ENCODE measurements around the gene ELMO1. TPM values are rescaled to one million over a fixed set of nuclear protein-coding genes. Genes with fewer than 3 reads are reported as not detected.
A peak's percentile ranks its signal among the peaks of the same experiment; 100 is the strongest.

Gene ELMO1
- total RNA-seq, 1 donor from 2014 or later, result 60.1 TPM

GRCh38 chr7:37198906-37199485 is 249.7 kb downstream of the ELMO1 start:
- peak; percentile 85 to 86 for ATAC-seq
- intact Hi-C loops (cut with DNase I), result no loop called here

DNA sequence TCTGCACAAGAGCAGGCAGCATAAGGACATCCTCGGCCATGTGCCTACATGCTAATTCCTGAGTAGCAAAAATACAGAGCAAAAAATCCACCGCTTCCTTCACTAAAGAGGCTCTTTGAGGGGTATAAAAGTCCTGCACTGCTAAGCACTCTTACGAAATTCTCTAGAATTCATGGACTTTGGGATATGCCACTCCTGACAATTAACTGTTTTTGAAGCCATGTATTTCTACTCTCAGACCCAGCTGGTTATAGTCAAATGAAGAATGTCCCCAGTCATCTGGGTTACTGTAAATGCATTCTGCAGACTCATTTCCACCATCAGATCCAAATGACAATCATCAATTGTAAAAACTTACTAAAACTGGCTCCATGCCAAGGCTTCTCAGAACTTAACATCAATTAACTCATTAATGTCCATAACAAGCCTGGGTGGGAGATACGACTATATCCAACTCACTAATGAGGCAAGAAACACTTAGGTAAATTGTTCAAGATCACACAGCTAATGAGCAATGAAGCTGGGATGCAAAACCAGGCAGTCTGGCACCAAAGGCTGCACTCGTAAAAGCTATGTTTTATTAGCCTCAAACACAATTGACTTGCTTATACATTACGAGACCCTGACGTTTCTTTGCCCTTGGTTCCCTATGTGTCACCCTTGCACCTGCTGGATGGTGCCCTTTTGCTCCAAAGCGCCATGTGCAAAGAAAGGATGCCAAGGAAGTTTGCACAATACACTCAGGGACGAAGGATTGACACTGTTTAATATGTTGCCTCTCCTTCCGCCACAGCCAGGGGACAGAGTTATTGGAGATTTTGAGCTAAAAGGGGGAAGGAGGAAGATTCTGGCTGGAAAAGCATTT is 250.4 kb downstream of the ELMO1 start:
- Histone ChIP-seq H3K27ac (no peak overlapping the region), H3K4me1 (peaks cover 21% of the 10 kb centered on the region), H3K4me3 (no peak overlapping the region), H3K9me3 (no peaks in the 10 kb centered on the region), H3K36me3 (peaks cover 30% of the 10 kb centered on the region), H3K27me3 (ENCODE audit: low read depth) (no peaks in the 10 kb centered on the region)
- DNase-seq (no peak), ATAC-seq (no peak)
- intact Hi-C loops (cut with DNase I), result no loop called here
- no peak for TF ChIP-seq CTCF (IDR thresholded peaks at IDR 0.05)

More at GRCh38 chr7:37198906-37199485, 249.7 kb downstream of the ELMO1 start:
- Histone ChIP-seq H3K9me3 (no peaks in the 10 kb centered on the region), H3K4me3 (no peak overlapping the region), H3K27ac (no peak overlapping the region), H3K27me3 (ENCODE audit: low read depth) (no peaks in the 10 kb centered on the region), H3K36me3 (peaks cover 37% of the 10 kb centered on the region), H3K4me1 (peaks cover 21% of the 10 kb centered on the region)
- peak; percentile 83 for TF ChIP-seq CTCF (IDR thresholded peaks at IDR 0.05)
- DNase-seq, result peak; percentile 80

- Histone ChIP-seq H3K4me3 (no peak overlapping the region), H3K4me1 (peaks cover 21% of the 10 kb centered on the region), H3K36me3 (peaks cover 27% of the 10 kb centered on the region), H3K27ac (no peak overlapping the region), H3K9me3 (no peaks in the 10 kb centered on the region), H3K27me3 (ENCODE audit: low read depth) (no peaks in the 10 kb centered on the region)
- no peak for ATAC-seq
- DNase-seq, result no peak
- no peak for TF ChIP-seq CTCF (IDR thresholded peaks at IDR 0.05)
- intact Hi-C loops (cut with DNase I), result no loop called here
Observed at GRCh38 chr7:37197108-37197507, 251.6 kb downstream of the ELMO1 start.

GRCh38 chr7:37196676-37197075 is 252.0 kb downstream of the ELMO1 start:
- Histone ChIP-seq H3K27ac (no peak overlapping the region), H3K4me3 (no peak overlapping the region), H3K4me1 (peaks cover 17% of the 10 kb centered on the region), H3K9me3 (no peaks in the 10 kb centered on the region), H3K36me3 (peaks cover 27% of the 10 kb centered on the region), H3K27me3 (ENCODE audit: low read depth) (no peaks in the 10 kb centered on the region)
- TF ChIP-seq CTCF (IDR thresholded peaks at IDR 0.05), result no peak
- intact Hi-C loops (cut with DNase I), result no loop called here
- ATAC-seq, result no peak
- DNase-seq, result no peak

DNA sequence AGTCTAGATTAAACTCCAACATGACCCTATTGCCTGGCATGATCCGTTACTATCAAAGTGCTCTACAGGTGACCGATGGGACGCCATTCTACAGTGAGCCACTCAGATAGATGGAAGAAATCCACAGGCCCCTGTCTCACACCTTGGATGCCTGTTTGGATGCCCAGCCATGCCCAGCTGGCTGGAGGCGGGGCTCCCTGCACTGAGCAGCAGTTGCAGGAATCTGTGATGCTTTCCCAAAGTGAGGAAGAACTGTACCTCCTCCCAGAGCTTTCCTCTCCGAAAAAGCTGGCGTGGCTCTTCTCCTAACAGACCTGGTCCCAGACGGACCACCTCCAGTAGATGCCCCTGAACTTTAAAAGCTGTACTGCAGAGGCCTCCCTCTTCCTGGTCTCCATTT is 253.3 kb downstream of the ELMO1 start:
- intact Hi-C loops (cut with DNase I), result no loop called here
- H3K27ac ChIP-seq, result no peak overlapping the region
- peaks cover 27% of the 10 kb centered on the region for H3K36me3 ChIP-seq
- H3K9me3 ChIP-seq, result no peaks in the 10 kb centered on the region
- H3K4me3 ChIP-seq, result no peak overlapping the region
- no peaks in the 10 kb centered on the region for H3K27me3 ChIP-seq (ENCODE audit: low read depth)
- no peak for TF ChIP-seq CTCF (IDR thresholded peaks at IDR 0.05)
- ATAC-seq (no peak), DNase-seq (no peak)
- H3K4me1 ChIP-seq, result peaks cover 9% of the 10 kb centered on the region

All from lower lobe of right lung (tissue), 2 donors.